ENCODE results near the gene NONO.
"Not testable (repeated sequence)": the region's sequence is repeated elsewhere in the genome, so short reads cannot be mapped to it uniquely, and the experiment has no call there.

The NONO gene, protein sequence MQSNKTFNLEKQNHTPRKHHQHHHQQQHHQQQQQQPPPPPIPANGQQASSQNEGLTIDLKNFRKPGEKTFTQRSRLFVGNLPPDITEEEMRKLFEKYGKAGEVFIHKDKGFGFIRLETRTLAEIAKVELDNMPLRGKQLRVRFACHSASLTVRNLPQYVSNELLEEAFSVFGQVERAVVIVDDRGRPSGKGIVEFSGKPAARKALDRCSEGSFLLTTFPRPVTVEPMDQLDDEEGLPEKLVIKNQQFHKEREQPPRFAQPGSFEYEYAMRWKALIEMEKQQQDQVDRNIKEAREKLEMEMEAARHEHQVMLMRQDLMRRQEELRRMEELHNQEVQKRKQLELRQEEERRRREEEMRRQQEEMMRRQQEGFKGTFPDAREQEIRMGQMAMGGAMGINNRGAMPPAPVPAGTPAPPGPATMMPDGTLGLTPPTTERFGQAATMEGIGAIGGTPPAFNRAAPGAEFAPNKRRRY

GRCh38 chrX:71283403-71284143 is at the start of gene NONO:
TSS of gene NONO (plus strand) at chrX:71283635. CDS start at chrX:71290638, 7,003 bp downstream.
- DNase-seq, result peak; percentile 93

DNA sequence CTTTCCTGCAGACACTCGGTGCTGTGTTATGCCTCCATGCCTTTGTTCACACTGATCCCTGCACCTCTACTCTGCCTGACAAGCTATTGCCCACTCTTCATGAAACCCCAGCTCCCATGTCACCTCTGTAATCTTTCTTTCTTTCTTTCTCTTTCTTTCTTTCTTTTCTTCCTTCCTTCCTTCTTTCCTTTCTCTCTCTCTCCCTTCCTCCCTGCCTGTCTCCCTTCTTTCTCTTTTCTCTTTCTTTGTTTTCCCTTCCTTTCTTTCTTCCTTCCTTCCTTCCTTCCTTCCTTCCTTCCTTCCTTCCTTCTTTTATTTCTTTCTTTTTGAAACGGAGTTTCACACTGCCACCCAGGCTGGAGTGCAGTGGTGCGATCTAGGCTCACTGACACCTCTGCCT is 48.0 kb upstream of the NONO start:
- DNase-seq, result no peak

DNA sequence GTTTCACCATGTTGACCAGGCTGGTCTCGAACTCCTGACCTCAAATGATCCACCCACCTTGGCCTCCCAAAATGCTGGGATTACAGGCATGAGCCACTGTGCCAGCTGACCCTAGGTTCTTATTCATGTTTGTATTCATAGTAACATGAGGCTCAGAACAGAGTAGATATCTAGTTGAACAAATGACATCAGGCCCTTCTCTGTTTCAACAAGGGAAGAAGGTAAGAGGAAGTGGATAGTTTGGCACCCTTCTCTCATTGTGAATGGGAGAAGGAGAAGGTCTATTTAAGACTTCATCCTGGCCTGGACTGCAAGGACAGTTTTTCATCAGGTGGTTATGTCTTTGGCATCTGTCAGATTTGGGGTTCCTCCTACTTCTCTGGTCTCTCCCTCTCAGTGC is 46.6 kb upstream of the NONO start:
- no peak for DNase-seq

DNA sequence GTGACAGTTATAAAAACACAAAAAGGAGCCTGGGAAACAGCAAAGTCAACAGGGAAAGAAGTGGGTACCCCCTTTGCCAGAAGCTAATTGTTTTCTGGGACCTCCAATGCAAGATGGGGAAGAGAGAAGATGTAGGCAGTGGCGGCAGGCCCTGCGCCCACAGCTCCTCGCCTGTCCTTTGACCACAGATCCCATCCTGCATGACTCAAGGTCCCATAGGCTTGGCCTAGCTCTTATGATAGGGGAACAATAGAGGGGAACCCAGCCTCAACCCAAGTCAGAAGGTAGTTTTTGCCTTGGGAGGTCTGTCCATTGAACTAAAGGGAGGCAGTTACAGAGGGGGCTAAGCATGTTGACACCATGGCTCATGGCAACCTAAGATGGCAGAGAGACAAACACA is 43.7 kb upstream of the NONO start:
- no peak for DNase-seq

DNA sequence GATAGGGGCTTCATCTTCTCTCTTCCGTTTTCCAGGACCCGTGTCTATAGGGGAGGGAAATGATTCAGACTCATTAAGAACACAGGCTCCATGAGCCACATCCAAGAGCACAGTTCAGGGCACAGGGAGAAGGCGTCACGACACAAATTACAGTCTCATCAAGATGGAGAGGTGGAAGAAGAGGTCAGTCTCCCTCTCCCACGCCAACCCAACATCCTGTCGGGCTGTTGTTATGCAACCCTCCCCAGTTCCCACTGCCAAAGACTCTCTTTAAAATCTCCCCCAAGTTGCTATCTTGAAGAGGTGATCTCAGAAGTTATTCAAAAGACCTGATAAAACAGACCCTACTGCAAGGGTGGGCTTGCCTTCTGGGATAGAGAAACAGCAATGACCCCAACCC is 42.1 kb upstream of the NONO start:
- no peak for DNase-seq

DNA sequence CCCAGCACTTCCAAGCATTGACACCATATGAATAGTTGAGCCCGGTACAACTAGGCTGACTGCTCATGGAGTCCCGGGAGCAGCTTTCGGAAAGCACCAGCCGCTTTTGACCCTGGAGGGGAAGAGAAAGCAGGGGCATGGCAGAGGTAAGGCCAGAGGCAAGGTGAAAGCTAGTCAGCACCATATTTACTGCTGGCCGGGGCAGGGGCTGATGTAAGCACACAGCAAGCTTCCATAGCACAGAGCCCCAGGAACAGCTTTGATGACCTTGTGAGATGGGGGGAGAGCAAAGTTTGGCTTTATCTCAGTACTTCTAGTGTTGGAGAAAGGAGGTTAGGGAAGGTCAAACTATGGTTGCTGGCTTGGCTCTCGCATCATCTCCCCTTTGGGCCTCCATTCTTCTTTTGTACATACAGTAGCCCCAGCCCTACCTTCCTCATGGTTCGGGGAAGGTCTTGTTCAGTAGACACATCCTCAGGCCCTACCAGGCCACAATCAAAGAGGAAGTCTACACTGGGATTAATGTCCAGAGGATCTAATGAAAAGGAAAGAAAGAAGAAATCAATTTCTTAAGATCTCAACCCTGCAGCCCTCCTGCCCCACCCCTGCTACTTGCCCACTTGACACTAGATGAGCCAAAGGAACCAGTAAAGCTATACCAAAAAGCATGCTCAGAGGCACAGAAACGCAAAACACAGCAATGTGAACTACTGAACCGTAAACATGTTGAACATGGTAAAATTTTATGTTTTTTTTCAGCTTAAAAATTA is 38.9 kb upstream of the NONO start:
- no peak for DNase-seq

GRCh38 chrX:71245159-71245558 is 38.3 kb upstream of the NONO start:
- DNase-seq, result no peak

DNA sequence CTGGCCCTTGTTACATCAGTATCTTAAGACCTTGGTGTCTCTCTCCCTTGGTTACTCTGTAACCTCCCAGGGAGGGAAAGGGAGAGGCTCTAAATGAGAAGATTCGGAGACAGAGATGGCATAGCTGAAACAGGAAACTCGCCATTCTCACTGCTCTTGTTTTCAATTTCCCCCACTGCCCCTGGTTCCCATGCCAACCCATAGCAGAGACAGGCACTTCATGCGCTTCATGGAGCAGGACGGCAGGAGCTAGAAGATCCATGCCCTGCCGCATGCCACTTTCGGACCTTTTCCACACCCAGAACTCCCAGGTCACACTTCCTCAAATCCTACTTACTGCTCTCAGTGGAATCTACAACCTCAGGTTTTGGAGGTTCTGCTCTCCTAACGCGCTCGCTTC is 32.6 kb upstream of the NONO start:
- no peak for DNase-seq

DNA sequence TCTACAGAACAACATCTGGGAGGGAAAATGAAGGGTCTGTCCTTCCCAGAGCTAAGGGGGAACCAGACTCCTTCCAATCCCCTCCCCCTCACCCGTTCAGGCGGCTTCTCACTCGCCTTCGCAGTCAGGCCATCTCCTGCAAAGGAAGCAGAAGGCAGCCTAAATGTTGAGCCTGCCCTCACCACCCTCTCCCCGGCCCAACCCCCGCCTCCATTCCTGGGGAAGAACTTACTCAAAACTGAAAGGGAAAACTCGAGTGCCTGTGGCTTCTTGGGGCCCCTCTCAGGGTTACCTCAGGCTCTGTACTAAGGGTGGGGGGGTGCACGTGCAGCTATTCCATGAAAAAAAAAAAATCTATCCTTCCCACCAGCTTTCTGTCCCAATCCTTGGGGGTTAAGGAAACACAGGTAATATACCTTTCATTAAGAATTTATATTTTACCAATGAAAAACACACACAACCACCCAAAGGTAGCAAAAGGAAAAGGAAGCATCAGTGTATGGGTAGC is 31.9 kb upstream of the NONO start:
- peak; percentile 31 for DNase-seq

GRCh38 chrX:71252221-71252620 is 31.2 kb upstream of the NONO start:
- DNase-seq, result no peak

DNA sequence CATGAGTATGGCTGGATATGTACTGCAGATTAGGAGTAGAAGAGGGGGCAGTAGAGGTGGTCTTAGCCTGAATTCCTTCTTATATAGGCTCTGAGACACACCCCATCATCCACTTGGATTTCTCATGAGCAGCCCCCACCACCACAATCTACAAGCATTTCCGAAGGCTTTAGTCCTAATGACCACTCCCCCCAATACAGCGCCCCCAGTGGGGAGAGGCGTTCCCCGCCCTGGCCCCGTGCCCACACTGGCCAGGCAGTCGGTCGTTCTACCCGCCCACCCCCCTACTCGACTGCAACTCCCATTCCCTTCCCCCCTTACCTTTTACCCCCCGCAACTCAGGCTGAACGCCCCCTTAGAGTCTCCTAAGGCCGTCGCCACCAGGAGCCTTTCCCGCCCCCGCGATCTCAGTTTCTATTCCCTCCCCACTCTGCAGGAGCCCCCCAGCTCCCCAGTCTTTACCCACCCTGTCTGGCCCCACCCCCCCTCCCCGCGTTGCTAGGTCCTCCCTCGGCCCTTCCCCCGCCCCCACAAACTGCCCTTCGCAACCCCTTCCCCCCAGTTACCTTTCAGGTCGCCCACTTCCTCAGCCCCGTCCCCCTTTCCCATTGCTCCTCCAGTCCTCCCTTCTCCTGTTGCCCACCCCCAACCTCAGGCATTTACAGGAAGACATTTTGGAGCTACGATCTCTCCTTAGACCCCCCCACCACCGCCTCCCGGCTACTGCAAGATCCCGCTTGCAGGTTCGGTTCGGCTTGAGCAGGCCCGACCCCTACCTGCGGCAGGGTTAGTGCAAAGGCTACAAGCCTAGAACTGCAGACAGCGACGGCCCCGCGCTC is 30.0 kb upstream of the NONO start:
- DNase-seq, result no peak

- peak; percentile 78 for DNase-seq
These were observed 29.1 kb upstream of the NONO start, which contains the start of gene ZMYM3 for GRCh38 chrX:71254092-71254963. TSS of gene ZMYM3 (minus strand) at chrX:71254140. CDS start at chrX:71253255, 885 bp downstream.

GRCh38 chrX:71256051-71256450 is 27.4 kb upstream of the NONO start:
- DNase-seq, result no peak

DNA sequence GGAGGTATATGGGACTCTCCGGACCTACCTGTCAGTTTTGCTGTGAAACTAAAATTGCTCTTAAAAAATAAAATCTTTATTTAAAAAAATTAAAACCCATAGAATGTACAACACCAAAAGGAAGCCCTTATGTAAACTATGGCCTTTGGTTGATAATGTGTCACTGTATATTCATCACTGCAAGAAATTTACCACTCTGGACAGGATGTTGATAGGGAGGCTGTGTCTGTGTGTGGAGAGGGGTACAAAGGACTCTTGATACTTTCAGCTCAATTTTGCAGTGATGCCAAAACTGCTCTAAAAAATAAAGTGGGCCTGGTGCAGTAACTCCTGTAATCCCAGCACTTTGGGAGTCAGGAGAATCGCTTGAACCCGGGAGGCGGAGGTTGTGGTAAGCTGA is 26.6 kb upstream of the NONO start:
- DNase-seq, result no peak

- not testable (repeated sequence) for DNase-seq
These were observed 14.8 kb upstream of the NONO start for GRCh38 chrX:71268624-71269023.

- DNase-seq, result no peak
These were observed 13.5 kb upstream of the NONO start for GRCh38 chrX:71269801-71270395.

DNA sequence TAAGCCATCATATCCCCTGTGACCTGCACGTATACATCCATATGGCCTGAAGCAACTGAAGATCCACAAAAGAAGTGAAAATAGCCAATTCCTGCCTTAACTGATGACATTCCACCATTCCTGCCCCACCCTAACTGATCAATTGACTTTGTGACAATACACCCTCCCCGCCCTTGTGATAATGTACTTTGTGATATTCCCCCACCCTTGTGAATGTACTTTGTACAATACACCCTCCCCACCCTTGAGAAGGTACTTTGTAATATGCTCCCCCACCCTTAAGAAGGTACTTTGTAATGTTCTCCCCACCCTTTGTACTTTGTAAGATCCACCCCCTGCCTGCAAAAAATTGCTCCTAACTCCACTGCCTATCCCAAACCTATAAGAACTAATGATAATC is 11.1 kb upstream of the NONO start:
- DNase-seq, result not testable (repeated sequence)

DNA sequence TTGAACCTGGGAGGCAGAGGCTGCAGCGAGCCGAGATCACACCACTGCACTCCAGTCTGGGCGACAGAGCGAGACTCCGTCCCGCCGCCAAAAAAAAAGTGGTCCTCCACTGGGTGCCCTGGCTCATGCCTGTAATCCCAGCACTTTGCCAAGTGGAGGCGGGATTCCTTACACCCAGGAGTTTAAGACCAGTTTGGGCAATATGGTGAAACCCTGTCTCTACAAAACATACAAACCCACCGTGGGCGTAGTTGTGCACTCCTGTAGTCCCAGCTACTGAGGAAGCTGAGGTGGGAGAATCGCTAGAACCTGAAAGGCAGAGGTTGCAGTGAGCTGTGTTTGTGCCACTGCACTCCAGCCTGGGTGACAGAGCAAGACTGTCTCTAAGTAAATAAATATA is 2.1 kb upstream of the NONO start:
- DNase-seq, result not testable (repeated sequence)

- DNase-seq, result no peak
These were observed 677 bp upstream of the NONO start for GRCh38 chrX:71282514-71283402.

DNA sequence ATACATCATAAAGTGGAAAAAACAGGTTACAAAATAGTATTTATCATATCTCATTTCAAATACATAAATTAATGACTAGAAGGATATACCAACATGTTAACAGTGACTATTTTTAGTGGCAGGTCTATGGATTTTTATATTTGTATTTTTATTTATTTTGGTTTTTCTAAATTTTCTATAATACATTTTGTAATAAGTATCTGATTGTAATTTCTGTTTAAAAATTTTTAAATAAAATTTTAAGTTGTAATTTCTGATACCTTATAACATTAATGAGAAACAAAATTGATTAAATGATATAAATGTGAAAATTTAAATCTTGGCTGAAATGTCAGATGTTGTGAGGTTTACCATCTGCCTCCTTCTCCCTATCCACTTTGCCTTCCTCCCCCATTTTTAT is 2.5 kb downstream of the NONO start:
- no peak for DNase-seq
